Measurements from ENCODE around the gene CASP10. TPM values are rescaled to one million over a fixed set of nuclear protein-coding genes. Genes with fewer than 3 reads are reported as not detected.

The CASP10 gene
- total RNA-seq, 1 experiment from 2014 or later = 2.8 TPM

- H3K9me3 Mint-ChIP-seq = no peaks in the 10 kb centered on the region
- no peak overlapping the region for H3K4me3 Mint-ChIP-seq
- ATAC-seq (no peak), DNase-seq (ENCODE audit: low spot score) (no peak)
- no peak overlapping the region for H3K27ac Mint-ChIP-seq
- no peaks in the 10 kb centered on the region for H3K36me3 Mint-ChIP-seq
- ChIA-PET CTCF (no interaction called here), POLR2A (no interaction called here)
- TF ChIP-seq GRHL2 (CRISPR knock-in tag; IDR thresholded peaks at IDR 0.05; ENCODE audit: insufficient replicate concordance, severe bottlenecking) (no peak), TCF7 (CRISPR knock-in tag; IDR thresholded peaks at IDR 0.05; ENCODE audit: low read depth) (no peak), SMAD3 (CRISPR knock-in tag; IDR thresholded peaks at IDR 0.05; ENCODE audit: borderline replicate concordance) (no peak), FOXJ3 (CRISPR knock-in tag; IDR thresholded peaks at IDR 0.05; ENCODE audit: borderline replicate concordance) (no peak), NFATC4 (CRISPR knock-in tag; IDR thresholded peaks at IDR 0.05) (no peak), JUN (CRISPR knock-in tag; IDR thresholded peaks at IDR 0.05) (no peak), HMGA2 (CRISPR knock-in tag; IDR thresholded peaks at IDR 0.05) (no peak), ATF3 (CRISPR knock-in tag; conservative IDR thresholded peaks at IDR 0.05) (no peak), ATF2 (CRISPR knock-in tag; IDR thresholded peaks at IDR 0.05; ENCODE audit: borderline replicate concordance, low read depth) (no peak), OVOL2 (CRISPR knock-in tag; IDR thresholded peaks at IDR 0.05; ENCODE audit: borderline replicate concordance) (no peak), CTCF (IDR thresholded peaks at IDR 0.05) (no peak), CBFB (CRISPR knock-in tag; IDR thresholded peaks at IDR 0.05; ENCODE audit: low read depth) (no peak), E2F4 (CRISPR knock-in tag; IDR thresholded peaks at IDR 0.05; ENCODE audit: borderline replicate concordance, low read depth) (no peak), NR2C2 (CRISPR knock-in tag; IDR thresholded peaks at IDR 0.05) (no peak), STAT6 (CRISPR knock-in tag; conservative IDR thresholded peaks at IDR 0.05; ENCODE audit: low read depth) (no peak), TEAD1 (CRISPR knock-in tag; IDR thresholded peaks at IDR 0.05) (no peak), SMAD4 (CRISPR knock-in tag; IDR thresholded peaks at IDR 0.05) (no peak), MAX (CRISPR knock-in tag; IDR thresholded peaks at IDR 0.05) (no peak), ATF6 (CRISPR knock-in tag; IDR thresholded peaks at IDR 0.05) (no peak), ZNF512 (CRISPR knock-in tag; IDR thresholded peaks at IDR 0.05; ENCODE audit: borderline replicate concordance) (no peak)
- H3K4me1 Mint-ChIP-seq = peaks cover 3% of the 10 kb centered on the region; the same call in 1 of the 2 replicates
- H3K27me3 Mint-ChIP-seq (ENCODE audit: low read depth) = no peaks in the 10 kb centered on the region
Measured at GRCh38 chr2:201197781-201198180, 14.8 kb downstream of the CASP10 start.

Data from WTC11 (cell line).